Fibroblast of the aortic adventitia (primary cell): ENCODE measurements around the gene KRT32. TPM values are rescaled to one million over a fixed set of nuclear protein-coding genes. Genes with fewer than 3 reads are reported as not detected.
"Not testable (repeated sequence)": the region's sequence is repeated elsewhere in the genome, so short reads cannot be mapped to it uniquely, and the experiment has no call there.

Experiments
- DNase-seq: peaks from one replicate; pipeline ENCODE4 v3.0.0-alpha.2; 2010; ENCODE audit warnings: low read depth
- H3K4me3 ChIP-seq: 2 replicates; pipeline ENCODE4 v1.5.1; 2011; ENCODE audit warnings: low read depth, mild to moderate bottlenecking, control low read depth, low read length, moderate library complexity
- total RNA-seq: library from RNA; depleted of rRNA; stranded (reverse); fragments of >200 nt; gene quantifications from 2 replicates; pipeline ENCODE4 v1.2.3, GENCODE V29; 2012; ENCODE audit warnings: low replicate concordance
- TF ChIP-seq, protein P1 (sequence below): IDR thresholded peaks from 2 replicates; pipeline ENCODE4 v1.5.1; 2011; ENCODE audit warnings: mild to moderate bottlenecking, low read length, control low read depth, inconsistent platforms; ENCODE audit not compliant: insufficient read depth

The KRT32 gene
- total RNA-seq, 1 donor, result 0.09 TPM

DNA sequence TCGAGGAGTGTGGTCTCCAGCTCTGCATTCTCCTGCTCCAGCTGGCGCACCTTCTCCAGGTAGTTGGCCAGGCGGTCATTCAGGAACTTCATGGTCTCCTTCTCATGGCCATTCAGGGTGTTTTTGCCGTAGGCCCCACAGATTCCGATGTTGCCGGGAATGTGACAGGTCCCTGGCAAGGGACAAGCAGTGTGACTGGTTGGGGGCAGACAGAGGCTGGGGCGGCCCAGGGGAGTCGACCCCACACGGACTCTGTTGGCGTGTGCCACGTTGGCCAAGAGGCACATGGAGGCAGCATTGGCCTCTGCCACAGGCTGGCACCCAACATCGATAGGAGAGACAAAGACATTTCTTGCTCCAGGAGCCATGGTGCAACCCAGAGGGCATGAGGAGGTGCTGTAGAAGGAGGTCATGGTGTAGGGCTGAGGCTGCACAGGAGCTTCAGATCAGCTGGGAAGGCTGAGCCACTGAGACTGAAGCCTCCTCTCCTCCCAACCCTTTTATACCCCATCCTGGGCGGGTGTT, 43.0 kb downstream of the KRT32 start, which contains the start of gene KRT37:
KRT37 (minus strand) TSS at position 475 of the 525 bp plus-strand sequence; CDS start at position 413, 62 bp downstream.
- DNase-seq, result no peak
- no peak within 1 kb of the TSS for H3K4me3 ChIP-seq
- TF ChIP-seq, protein P1, sequence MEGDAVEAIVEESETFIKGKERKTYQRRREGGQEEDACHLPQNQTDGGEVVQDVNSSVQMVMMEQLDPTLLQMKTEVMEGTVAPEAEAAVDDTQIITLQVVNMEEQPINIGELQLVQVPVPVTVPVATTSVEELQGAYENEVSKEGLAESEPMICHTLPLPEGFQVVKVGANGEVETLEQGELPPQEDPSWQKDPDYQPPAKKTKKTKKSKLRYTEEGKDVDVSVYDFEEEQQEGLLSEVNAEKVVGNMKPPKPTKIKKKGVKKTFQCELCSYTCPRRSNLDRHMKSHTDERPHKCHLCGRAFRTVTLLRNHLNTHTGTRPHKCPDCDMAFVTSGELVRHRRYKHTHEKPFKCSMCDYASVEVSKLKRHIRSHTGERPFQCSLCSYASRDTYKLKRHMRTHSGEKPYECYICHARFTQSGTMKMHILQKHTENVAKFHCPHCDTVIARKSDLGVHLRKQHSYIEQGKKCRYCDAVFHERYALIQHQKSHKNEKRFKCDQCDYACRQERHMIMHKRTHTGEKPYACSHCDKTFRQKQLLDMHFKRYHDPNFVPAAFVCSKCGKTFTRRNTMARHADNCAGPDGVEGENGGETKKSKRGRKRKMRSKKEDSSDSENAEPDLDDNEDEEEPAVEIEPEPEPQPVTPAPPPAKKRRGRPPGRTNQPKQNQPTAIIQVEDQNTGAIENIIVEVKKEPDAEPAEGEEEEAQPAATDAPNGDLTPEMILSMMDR, result no peak

DNA sequence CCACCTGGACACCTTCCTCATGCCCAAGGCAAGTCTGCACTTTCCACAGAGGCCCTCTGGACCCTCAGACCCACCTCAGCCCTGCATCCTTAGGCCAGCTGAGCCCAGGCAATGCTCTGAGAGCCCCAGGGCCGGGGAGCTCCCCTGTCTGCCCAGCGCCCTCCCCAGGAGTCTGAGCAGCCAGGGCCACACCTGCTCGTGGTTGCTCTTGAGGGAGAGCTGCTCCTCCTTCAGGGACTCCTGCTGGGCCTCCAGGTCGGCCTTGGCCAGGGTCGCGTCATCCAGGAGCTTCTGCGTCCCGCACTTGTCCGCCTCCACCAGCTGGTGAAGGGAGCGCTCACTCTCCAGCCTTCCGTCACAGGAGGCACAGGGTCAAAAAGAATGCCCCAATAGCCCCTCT, 44.6 kb downstream of the KRT32 start:
- H3K4me3 ChIP-seq, DNase-seq: not testable (repeated sequence)

DNA sequence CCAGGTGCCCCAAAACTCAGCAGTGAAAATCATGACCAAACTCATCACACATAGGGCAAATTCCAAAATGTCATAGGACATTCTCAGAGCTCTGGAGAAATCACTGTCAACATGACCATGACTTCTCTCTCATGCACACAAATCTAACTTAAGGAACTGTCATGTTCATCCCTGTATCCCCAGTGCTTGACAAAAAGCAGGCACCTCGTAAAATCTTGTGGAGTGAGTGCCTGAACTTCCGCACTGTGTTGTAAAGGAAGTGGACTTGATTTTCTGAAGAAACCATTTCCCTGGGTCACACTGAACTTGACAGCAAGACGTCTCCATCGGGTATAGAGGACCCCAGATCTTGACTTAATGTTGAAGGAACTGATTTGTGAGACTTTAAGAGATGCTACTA, 45.6 kb downstream of the KRT32 start:
- no peak overlapping the region for H3K4me3 ChIP-seq
- no peak for DNase-seq
- TF ChIP-seq, protein P1, result no peak

DNA sequence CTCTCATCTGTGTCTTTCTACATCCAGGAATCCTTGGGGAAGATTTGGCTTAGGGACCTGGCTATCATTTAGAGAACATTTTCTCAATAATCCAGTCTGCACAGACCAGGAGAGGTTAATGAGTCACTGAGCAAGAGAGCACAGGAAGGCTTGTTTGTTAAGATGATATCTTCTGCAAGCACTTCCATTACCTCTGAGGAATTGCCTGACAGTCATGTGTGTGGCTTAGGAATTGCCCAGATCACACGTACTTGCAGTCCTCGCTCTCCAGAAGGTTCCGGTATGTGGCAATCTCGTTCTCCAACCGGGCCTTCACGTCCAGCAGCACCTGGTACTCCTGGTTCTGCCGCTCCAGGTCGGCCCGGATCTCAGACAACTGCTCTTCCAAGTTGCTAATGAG, 46.1 kb downstream of the KRT32 start:
- no peak for DNase-seq
- TF ChIP-seq, protein P1, result no peak
- H3K4me3 ChIP-seq, result no peak overlapping the region

DNA sequence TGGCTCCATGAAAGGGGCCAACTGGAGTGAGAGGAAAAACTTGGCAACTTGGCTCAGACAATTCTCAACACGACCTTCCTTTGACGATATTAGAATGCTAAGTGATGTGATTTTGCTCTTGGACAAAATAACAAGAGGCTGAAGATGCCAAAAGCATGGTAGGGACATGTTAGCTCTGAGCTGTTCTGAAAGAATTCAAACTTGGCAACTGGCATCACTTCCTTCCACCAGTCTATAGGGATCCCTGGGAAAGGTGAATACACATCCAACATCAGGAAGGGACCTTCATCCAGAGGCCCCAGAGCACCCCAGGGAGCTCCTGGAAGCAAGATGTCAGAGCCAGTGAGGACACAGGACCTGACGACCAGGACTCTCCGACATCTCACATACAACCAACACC, 47.1 kb downstream of the KRT32 start:
- TF ChIP-seq, protein P1, result no peak
- DNase-seq, result peak; percentile 51
- no peak overlapping the region for H3K4me3 ChIP-seq

DNA sequence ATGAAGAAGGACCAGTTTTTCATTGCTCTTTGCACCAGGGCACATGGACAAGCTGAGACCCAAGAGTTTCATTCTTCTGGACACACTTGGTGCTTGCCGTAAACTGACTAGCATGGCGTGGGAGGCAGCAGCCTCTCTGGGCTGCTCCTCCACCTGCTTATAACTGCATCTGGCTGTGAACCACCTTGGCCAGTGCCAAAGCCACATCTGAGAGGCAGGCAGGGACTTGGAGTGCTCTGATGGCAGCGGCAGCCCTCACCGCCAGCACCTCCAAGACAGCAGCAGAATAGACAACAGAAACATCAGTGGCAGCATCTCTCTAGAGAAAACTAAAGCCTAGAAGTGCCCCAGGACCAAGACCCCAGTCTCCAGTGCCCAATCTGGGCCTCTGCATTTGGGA, 47.5 kb downstream of the KRT32 start:
- H3K4me3 ChIP-seq, result no peak overlapping the region
- TF ChIP-seq, protein P1, result no peak
- no peak for DNase-seq

DNA sequence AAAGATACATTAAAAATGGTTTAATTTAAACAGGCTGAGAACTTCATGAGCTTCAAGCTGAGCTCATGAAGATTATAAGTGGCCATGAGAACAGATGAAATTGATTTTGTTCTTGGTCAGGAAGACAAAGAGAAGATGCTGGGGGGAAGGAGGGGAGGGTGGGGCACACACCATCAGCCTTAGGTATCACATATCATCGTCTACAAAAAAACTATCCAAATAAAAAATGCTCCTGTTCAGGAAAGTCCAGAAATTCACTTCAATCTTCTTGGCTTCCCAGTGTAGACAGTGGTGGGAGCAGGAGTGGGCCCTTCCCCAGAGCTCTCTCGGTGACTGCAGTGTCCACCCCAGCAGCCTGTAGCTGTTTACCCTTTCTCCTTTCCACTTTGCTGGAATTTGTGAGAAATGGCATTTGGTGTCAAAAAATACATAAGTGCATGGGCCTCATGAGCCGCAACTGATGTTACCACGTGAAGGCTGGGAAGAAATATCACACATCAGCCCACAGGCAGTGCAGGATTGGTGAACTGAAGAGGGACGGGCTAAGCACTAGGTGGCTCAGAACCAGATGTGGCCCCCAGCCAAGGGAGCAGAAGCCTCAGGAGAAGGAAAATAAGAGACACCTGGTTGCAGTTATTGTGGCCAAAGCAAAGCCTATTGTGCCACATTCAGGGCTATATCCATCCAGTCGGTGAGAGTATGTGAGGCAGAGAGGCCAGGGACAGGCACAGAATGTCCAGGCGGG, 48.9 kb downstream of the KRT32 start:
- H3K4me3 ChIP-seq, result no peak overlapping the region
- TF ChIP-seq, protein P1, result no peak
- no peak for DNase-seq
